ENCODE results near the gene TWIST2. TPM values are rescaled to one million over a fixed set of nuclear protein-coding genes. Genes with fewer than 3 reads are reported as not detected.

Gene TWIST2
- 46.2 and 75.4 TPM in 2 replicates for total RNA-seq

GRCh38 chr2:238847841-238848690 lies at the start of gene TWIST2:
Gene TWIST2, plus strand, starts transcription at chr2:238848085. Its CDS starts 131 bp downstream, at chr2:238848216.

Data from hair follicle dermal papilla cell (primary cell).